Hepatic stellate cell (primary cell): ENCODE data around the gene IFNB1.

ENCODE experiments used
- DNase-seq: peaks from one replicate; pipeline ENCODE4 v3.0.0; 2011; ENCODE audit warnings: low spot score

Gene IFNB1

DNA sequence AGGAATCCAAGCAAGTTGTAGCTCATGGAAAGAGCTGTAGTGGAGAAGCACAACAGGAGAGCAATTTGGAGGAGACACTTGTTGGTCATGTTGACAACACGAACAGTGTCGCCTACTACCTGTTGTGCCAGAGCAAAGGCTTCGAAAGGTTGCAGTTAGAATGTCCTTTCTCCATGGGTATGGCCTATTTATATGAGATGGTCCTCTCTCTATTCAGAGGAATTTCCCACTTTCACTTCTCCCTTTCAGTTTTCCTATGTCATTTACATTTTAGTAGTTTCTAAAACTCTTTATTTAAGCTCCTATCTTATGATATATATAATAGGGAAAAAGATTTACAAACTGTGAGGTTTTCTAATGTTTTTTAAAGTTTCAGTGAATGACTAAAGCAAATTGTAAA lies at the start of gene IFNB1:
Gene IFNB1, minus strand, starts transcription at position 162 of the 400 bp plus-strand sequence. Its CDS starts 73 bp downstream, at position 89.
- no peak for DNase-seq

DNA sequence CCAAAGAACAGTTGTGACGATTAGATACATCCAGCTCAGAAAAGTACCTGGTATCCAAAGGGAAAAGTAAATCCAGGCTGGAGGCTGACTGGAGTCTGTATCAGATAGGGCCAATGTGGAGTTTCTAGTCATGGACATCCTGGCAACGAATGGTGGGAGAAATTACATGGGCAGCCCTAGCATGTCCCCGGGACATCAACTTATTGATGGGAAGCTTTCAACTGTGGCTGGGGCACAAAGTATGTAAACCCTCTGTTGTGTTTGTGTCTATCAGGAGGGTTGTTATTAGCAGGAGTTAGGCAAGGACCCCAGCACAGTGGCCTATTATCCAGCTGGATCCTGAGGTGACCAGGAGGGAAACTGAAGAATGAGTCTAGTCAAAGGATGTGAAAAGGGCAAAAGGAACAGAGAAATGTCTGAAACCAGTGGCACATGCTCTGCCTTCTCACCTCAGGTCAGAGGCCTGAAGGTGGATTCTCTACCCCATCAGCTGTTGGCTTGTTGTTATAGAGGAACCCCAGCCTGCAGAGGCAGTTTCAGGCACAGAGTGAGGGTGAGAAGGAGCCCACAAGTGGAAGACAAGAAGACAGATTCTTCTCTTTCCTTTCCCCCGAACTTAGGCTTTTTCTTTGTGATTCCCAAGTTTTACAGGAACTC lies 44.0 kb upstream of the IFNB1 start:
- no peak for DNase-seq

GRCh38 chr9:21121079-21121478 lies 43.3 kb upstream of the IFNB1 start:
- DNase-seq, result no peak

DNA sequence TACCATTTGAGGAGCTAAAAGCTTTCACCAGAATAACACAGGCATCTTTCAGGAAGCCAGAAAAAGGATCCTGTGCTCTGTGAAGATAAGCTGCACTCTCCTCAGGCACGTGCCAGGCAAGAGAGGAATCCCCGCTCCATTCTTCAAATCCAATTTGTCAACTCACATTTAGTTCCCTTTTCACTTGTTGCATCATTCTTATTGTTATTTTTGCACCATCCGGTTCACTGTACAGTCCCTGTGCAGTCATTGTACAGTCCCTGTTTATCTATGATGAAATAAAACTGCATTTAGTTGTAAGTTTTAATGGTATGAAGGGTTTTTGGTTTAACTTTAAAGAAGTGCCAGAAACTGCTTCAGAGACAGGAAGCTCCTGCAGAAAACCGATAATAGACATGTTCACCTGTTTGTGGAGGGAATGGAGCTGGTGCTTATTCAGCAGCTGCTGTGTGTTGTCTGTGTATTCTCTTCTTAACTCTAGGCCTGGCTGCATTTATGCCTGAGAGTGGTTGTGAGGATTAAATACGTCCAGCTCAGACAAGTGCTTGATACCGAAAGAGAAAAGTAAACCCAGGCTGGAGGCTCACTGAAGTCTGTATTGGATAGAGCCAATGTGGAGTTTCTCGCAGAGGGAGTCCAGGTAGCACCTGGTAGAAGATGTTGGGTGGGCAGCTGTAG lies 41.5 kb upstream of the IFNB1 start:
- no peak for DNase-seq

GRCh38 chr9:21114311-21114710 lies 36.6 kb upstream of the IFNB1 start:
- DNase-seq, result no peak

DNA sequence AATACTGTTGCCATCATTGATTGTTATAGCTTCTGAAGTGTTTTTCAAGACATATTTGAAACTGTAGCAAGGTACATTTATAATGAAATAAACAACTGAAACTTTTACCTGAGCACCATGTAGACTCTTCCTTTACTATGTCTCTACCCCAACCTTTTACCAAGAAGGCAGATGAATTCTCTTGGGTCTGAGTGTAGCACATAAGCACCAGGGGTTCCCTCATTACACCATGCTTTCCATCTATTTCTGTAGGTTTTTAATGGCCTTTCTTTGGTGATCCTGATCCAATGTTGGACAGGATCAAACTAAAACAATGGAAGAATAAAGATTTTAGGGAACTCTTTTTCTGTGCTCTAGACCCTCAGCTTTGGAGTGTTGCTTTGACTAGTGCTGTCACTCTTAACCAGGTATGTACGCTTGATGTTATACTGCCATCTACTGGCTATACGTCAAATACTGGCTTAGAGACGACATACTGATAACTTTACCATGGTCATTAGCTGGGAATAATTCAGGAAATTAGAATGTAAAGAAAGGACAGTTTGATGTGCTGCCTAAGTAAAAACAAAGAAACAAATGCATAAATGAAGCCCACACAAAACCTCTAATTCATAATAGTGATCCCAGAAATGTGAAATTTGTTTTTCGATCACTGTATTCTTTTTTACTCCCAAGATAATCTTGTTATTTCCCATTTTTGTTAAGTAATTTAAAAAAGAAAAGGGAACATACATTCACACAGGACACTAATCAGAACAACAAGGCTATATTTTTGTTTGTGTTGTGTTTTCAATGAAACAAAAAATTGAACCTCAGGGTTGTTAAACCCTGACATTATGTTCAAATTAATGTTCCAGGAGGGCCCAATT lies 33.2 kb upstream of the IFNB1 start:
- peak; percentile 38 for DNase-seq

DNA sequence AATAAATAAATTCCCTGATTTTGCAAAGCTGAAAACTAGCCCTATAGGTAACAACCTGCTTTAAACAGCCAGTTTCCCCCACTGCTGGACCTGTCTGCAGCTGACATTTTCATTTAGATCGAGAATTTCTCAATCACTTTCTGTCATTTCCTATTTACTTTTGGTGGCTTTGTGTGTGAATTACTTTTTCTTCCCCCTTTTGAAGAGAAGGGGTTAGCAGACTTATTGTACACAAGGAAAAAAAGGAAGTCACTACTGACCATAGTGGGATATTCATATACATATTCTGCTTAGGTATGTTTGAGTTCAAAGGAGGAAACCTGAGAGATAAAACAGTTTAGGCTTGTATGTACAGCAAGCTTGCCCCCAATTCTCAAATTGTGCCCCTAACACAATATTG lies 27.0 kb upstream of the IFNB1 start:
- DNase-seq, result no peak

DNA sequence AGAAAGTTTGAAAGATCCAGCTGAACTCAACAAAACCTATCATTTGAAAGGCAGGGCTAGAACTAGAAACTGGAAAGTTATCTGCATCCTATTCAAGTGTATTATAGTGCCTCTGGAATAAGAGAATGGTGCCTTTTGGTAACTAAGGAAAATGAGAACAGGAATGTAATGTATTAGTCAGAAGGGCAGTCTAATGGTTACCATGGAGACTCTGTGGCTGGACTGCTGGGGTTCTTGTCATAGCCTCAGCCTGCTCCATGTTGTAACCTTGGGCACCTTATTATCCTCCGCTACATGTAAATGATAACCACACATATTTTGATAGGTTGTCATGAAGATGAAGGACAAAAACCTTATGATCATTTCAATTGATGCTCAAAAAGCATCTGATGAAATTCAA lies 24.6 kb upstream of the IFNB1 start:
- DNase-seq, result peak; percentile 29

DNA sequence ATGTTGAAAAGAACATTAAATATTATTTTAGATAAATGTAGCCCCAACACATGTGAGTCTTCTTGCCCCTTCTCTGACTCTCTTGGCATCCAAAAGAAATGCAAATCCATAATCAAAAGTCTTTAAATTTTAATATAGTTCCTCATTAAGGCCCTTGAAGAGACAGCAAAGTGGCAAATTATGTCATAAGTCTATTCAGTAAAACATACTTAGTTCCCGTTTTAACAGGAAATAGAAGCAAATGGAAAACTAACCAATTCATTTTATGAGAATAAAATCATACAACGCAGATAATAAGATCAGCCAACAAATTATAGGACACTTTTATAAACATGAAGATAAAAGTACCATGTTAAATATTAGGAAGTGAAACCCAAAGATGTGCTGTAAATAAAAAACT lies 20.1 kb upstream of the IFNB1 start:
- DNase-seq, result no peak

GRCh38 chr9:21096901-21097255 lies 19.1 kb upstream of the IFNB1 start:
- no peak for DNase-seq

GRCh38 chr9:21096172-21096900 lies 18.6 kb upstream of the IFNB1 start:
- DNase-seq, result peak; percentile 14

- no peak for DNase-seq
Measured at GRCh38 chr9:21095561-21095960, 17.8 kb upstream of the IFNB1 start.

GRCh38 chr9:21086538-21086937 lies 8.8 kb upstream of the IFNB1 start:
- DNase-seq, result no peak

DNA sequence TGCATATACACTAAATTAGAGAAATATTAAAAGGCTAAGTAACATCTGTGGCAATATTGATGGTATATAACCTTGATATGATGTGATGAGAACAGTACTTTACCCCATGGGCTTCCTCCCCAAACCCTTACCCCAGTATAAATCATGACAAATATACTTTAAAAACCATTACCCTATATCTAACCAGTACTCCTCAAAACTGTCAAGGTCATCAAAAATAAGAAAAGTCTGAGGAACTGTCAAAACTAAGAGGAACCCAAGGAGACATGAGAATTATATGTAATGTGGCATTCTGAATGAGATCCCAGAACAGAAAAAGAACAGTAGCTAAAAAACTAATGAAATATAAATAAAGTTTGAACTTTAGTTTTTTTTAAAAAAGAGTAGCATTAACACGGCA lies 7.3 kb upstream of the IFNB1 start:
- no peak for DNase-seq

- no peak for DNase-seq
Measured at GRCh38 chr9:21084242-21084850, 6.6 kb upstream of the IFNB1 start.

DNA sequence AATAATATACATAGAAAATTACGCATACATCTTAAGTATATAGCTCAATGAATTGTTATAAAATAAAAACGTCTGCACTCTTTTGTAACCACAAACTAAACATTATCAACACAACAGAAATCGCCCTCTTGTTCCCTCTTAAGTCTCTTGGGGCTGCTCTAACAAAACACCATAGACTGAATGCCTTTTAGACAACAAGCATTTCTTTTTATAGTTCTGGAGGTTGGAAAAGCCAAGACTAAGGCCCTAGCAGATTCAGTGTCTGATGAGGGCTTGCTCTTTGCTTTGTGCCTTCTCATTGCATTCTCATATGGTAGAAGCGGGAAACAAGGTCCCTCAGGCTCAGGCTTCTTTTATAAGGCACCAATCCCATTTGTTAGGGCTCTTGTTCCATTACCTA lies 4.9 kb upstream of the IFNB1 start:
- no peak for DNase-seq

- DNase-seq, result no peak
Measured at GRCh38 chr9:21081999-21082398, 4.3 kb upstream of the IFNB1 start.

DNA sequence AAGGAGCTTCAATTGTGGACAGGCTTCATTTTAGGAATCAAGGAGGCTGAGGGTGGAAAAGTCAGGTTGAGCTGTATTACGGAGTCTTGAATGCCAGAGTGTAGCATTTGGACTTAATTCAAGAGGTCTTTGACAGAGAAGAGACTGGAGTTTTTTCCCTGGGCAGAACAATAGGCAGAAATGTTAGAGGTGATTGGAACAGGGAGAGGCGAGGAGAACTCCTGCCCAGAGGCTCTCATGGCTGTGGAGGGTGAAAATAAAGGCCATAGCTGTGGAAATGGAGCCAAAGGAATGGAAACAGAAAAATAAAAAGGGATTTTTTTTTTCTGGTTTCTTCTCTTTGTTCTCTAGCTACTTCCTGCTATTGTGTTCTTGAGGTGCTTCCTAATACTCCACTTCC lies 3.7 kb upstream of the IFNB1 start:
- DNase-seq, result no peak

- DNase-seq, result no peak
Measured at GRCh38 chr9:21080793-21081192, 3.1 kb upstream of the IFNB1 start.

DNA sequence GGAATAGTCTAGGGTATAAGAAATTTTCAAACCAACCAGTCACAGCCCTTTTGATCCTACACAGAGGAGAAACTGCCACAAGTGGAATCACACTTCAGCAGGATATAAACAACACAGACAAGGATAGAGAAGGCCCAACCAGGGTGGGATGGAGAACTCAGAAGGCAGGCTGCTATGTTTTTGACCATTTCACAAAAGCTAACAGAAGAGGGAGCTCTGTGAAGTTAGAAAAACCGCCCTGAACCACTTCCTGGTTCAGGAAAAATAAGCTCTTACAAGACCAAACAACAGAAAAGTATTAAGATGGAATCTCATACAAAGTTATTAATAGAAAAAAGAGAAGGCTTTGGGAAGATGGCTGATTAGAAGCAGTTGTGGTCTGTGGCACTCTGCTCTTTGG lies 960 bp upstream of the IFNB1 start:
- DNase-seq, result no peak

- DNase-seq, result no peak
Measured at GRCh38 chr9:21075484-21075883, 2.3 kb downstream of the IFNB1 start.

DNA sequence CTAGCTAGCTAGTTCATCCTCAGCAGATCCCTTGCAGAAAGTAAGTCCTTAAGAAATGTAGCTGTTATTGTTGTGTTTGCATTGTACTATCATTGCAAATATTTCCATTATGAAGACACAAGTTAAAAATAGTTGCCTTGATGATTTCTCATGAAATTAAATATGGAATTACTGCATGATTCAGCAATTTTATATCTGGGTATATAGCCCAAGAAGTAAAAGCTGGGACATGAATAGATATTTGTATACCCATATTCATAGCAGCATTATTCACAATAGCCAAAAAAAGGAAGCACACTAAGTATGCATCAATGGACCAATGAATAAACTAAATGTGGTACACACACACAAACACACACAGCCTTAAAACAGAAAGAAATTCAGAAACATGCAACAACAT lies 6.8 kb downstream of the IFNB1 start:
- no peak for DNase-seq
